ENCODE results near the gene WDR81.

DNA sequence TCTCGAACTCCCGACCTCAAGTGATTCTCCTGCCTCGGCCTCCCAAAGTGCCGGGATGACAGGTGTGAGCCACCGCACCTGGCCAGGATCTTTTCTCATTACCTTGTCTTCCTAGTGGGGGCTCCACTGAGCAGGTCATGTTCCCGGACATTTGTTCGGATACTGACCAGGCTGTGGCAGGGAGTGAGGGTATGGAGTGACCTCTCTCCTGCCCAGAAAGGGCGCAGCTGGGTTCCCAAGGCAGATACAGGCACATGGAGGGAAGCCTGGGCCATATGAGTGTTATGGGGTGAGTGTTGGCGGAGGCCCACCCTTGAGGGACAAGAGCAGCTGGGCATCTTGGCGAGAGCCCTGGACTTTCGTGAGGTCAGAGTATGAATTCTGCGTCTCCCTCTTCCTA, 42.9 kb downstream of the WDR81 start:
- TF ChIP-seq CTCF (IDR thresholded peaks at IDR 0.05): no peak
- no peak for TF ChIP-seq EP300 (IDR thresholded peaks at IDR 0.05)
- no peak for TF ChIP-seq POLR2AphosphoS5 (IDR thresholded peaks at IDR 0.05)
